Measurements from ENCODE around the gene CD52. TPM values are rescaled to one million over a fixed set of nuclear protein-coding genes. Genes with fewer than 3 reads are reported as not detected.

CD52 gene
- total and polyA plus RNA-seq, 2 of the 13 experiments (the other 11 are each of a cell fraction or from before 2014, with no cell fraction given), result 0.32 TPM; not detected in 1

GRCh38 chr1:26306290-26307229 lies 11.2 kb upstream of the CD52 start, which contains the start of gene UBXN11 (continued):
- TF ChIP-seq, protein P1, sequence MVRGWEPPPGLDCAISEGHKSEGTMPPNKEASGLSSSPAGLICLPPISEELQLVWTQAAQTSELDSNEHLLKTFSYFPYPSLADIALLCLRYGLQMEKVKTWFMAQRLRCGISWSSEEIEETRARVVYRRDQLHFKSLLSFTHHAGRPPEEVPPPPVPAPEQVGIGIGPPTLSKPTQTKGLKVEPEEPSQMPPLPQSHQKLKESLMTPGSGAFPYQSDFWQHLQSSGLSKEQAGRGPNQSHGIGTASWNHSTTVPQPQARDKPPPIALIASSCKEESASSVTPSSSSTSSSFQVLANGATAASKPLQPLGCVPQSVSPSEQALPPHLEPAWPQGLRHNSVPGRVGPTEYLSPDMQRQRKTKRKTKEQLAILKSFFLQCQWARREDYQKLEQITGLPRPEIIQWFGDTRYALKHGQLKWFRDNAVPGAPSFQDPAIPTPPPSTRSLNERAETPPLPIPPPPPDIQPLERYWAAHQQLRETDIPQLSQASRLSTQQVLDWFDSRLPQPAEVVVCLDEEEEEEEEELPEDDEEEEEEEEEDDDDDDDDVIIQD (CRISPR knock-in tag; IDR thresholded peaks at IDR 0.05; ENCODE audit: low read depth), result no peak
- TF ChIP-seq, protein P2, sequence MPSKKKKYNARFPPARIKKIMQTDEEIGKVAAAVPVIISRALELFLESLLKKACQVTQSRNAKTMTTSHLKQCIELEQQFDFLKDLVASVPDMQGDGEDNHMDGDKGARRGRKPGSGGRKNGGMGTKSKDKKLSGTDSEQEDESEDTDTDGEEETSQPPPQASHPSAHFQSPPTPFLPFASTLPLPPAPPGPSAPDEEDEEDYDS (CRISPR knock-in tag; IDR thresholded peaks at IDR 0.05), result peak; percentile 50
- TF ChIP-seq ZSCAN21 (CRISPR knock-in tag; IDR thresholded peaks at IDR 0.05; ENCODE audit: borderline replicate concordance) (no peak), ATF2 (CRISPR knock-in tag; IDR thresholded peaks at IDR 0.05) (peak; percentile 37; the same call in 1 of the 2 replicates), IRF9 (CRISPR knock-in tag; IDR thresholded peaks at IDR 0.05; ENCODE audit: borderline replicate concordance) (peak; percentile 34; the same call in 1 of the 2 replicates), ZNF530 (CRISPR knock-in tag; IDR thresholded peaks at IDR 0.05; ENCODE audit: low read depth) (no peak), ZNF333 (CRISPR knock-in tag; IDR thresholded peaks at IDR 0.05; ENCODE audit: borderline replicate concordance) (no peak), SYNCRIP (IDR thresholded peaks at IDR 0.05; ENCODE audit: insufficient read depth, low read depth, low read length) (no peak), SAP130 (CRISPR knock-in tag; IDR thresholded peaks at IDR 0.05; ENCODE audit: low read depth) (peak; percentile 99), ZNF205 (CRISPR knock-in tag; IDR thresholded peaks at IDR 0.05) (0 out of 2 replicates have a peak, but pooled peaks have one; percentile 22), ZNF775 (CRISPR knock-in tag; IDR thresholded peaks at IDR 0.05; ENCODE audit: borderline replicate concordance) (no peak), JARID2 (CRISPR knock-in tag; IDR thresholded peaks at IDR 0.05; ENCODE audit: insufficient replicate concordance) (no peak)

Data from HepG2 (cell line).